CD1c-positive myeloid dendritic cell (primary cell): ENCODE measurements around the gene RSL24D1.
A peak's percentile ranks its signal among the peaks of the same experiment; 100 is the strongest.
"Not testable (repeated sequence)": the region's sequence is repeated elsewhere in the genome, so short reads cannot be mapped to it uniquely, and the experiment has no call there.

Experiments used
- DNase-seq: peaks from one replicate; pipeline ENCODE4 v3.0.0-alpha.2; 2016; ENCODE audit errors: extremely low spot score

The RSL24D1 gene

DNA sequence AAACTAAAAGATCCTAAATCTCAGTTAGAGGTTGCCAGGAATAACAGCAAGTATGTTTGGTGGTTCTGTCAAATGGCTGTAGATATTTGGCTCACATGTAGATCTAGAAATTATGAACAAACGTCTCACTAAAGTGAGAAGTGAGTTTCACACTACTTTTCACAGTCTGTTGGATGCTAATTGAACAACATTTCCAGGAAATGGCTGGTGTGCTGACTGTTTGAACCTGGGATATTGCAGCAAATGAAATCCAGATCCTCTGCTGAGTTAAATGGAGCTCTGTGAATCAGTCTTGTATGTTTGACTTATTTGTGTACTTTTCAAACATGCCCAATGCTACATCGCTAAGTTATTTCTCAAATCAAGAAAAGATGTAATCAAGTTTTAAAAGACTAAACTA is 21.3 kb upstream of the RSL24D1 start:
- DNase-seq: no peak

DNA sequence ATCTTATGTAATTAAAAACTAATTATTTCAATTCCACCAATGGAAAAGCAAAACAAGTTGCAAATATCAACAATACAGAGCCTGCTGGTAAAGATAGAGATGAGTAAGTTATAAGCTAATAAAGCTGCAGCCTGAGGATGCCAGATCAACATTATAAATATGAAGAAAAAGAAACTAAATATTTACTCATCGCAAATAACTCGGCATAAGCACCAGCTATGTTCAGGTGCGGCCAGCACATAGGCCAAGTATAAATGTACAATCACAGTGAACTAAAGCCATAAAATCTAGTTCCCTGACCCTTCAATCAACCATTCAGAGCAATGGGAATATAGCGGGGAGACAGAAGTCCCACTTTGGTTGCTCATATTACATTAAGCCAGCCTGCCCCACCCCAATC is 7.7 kb upstream of the RSL24D1 start:
- DNase-seq: no peak

DNA sequence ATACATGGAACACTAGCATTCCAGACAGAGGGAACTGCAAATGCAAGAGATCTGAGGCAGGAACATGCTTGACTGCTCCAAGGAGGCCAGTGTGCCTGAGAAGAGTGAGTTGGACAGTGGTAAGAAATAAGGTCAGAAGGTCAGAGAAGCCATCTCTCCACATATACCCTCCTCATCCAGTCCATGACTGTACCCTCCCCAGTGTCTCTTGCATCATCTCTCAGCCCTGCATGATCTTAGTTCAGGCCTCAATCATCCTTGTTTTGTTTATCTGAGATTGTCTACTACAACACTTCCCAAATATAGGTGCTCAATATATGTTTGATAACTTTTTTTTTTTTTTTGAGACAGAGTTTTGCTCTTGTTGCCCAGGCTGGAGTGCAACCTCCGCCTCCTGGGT is 5.5 kb upstream of the RSL24D1 start:
- DNase-seq: no peak

DNA sequence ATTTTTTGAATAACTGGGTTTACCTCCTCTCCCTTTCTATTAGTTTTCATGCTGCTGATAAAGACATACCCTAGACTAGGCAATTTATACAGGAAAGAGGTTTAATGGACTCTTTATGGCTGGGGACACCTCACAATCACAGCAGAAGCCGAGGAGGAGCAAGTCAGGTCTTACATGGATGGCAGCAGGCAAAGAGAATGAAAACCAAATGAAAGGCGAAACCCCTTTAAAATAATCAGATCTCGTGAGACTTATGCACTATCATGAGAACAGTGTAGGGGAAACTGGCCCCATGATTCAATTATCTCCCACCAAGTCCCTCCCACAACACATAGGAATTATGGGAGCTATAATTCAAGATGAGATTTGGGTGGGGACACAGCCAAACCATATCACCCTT is 2.0 kb upstream of the RSL24D1 start:
- DNase-seq: no peak

DNA sequence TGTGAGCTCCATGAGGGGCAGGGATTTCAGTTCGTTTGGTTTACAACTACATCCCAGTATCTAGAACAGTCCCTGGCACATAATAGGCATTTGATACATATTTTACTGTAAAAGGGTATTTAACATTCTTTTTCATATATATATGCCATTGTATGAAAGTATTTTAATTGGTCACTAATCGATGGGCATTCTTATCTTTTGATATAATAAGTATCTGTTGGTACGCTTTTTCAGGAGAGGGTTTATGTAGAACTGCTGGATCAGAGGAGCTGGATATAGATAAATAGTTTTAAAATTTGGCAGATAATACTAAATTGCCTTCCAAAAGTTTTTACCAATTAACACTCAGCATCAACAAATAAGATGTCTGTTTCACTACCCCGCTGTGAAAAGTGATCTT is 978 bp upstream of the RSL24D1 start:
- no peak for DNase-seq

DNA sequence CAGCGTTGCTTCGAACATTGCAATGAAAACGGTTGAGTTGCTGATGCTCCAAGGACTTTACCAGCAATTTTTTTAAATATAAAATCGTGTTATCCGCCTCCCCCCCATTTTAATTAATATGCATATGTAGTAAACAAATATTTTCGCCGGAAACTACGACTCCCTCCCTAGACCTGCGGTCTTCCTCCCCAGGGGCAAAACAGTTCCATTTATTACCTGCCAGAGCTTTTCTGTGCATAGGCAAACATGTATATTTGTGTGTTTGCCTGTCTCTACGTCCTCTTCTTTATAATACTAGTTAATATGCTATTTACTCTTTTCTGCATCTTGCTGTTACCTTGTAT is 593 bp upstream of the RSL24D1 start:
- DNase-seq: no peak

DNA sequence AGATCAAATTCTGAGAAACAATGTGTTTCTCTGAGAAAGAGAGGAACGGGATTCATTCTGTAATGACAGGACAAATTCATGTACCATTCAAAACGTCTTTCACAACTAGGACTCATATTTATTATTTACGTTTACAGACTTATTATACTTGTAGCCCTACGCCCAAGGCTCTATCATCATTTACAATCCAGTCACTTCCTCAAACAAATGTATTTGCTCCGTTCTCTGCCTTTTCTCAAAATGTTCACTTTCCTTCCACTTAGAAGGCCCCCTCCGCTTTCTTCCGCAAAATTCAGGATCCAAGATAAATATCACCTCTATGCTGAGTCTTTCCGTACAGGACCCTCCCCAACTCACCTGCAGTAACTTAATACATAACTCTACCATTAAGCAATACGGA is 745 bp downstream of the RSL24D1 start:
- peak; percentile 47 for DNase-seq

DNA sequence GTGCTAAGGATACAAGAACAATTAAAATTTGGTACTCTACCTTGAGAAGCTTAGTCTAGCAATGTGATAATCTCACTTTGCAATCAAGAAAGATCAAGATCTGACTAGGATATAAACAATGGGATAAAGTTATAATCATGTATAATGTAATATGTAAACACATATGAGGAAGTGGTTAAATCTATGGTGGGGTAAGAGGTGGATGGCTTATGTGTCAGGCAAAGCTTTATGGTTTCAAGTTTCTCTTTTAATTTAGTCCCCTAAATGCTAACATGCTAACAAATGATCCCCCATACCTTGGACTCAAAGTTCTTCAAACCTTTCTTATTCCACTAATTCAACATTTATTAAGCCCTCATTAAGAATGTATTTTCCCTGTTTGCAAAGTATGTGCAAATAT is 2.5 kb downstream of the RSL24D1 start:
- no peak for DNase-seq

DNA sequence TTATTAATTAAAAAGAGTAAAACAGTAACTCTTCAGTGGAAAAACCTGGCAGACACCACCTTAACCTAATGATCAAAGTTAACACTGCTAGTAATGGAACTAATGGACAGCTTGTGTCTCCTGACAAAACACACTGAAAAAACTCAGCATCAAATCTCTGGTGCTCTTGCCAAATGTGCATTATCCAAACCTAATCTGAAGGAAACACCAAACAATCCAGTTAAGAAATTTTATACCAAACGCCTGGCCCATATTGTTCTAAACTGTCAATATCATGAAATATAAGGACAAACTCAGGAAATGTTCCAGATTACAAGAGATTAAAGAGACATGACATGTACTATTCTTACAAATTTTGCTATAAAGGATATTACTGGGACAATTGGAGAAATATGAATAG is 10.4 kb downstream of the RSL24D1 start:
- no peak for DNase-seq

DNA sequence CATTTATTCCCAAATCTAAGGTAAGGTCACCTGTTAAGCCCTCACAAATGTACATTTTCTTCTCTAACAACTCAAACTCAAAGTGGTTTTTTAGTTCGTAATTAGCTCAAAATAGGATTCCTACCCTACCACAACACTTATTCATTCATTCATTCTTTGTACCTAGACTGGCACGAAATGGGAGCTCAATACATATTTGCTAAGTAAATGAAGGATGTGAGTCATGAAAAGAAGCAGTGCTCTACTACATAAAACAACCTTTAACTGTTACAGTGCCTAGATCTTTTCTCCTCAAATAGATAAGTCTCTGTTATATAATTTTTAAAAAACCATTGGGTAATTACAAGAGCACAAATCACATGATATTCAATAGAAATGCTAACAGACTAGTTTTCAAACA is 13.1 kb downstream of the RSL24D1 start:
- DNase-seq: no peak

DNA sequence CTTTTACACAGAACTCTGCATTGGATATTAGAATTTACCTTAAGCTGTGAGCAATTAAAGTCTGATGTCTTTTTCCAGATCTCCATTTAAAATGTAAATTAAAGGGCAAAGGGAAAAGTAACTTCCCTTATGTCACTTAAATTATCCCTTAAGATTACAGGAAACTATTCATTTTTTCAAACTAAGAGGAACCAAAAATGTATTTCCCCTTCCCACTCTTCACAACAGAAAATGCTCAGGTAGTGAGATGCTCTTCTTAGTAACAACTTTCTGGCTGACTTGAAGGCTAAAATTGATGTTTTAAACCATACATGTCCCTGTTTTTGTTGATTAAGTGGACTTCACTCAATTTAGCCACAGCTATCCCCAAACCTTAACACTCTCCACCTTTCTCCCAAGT is 17.6 kb downstream of the RSL24D1 start:
- DNase-seq: peak; percentile 29

DNA sequence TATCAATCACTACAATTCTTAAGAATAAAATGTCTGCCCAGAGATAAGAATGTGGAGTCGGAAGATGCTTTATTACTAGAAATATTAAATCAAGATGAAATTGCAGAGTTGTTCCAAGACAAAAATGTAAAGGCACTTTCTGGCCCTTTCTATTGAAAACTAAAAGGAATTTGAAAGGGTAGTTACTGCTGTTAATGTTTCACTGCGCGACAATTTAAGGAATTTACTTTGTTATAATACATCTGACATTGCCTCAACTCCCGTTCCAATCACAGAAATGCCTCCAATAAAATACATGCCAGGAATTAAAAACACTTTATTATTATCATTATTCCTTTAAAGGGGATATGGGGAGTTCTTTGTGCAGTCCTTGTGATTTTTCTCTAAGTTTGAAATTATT is 26.4 kb downstream of the RSL24D1 start:
- DNase-seq: no peak

DNA sequence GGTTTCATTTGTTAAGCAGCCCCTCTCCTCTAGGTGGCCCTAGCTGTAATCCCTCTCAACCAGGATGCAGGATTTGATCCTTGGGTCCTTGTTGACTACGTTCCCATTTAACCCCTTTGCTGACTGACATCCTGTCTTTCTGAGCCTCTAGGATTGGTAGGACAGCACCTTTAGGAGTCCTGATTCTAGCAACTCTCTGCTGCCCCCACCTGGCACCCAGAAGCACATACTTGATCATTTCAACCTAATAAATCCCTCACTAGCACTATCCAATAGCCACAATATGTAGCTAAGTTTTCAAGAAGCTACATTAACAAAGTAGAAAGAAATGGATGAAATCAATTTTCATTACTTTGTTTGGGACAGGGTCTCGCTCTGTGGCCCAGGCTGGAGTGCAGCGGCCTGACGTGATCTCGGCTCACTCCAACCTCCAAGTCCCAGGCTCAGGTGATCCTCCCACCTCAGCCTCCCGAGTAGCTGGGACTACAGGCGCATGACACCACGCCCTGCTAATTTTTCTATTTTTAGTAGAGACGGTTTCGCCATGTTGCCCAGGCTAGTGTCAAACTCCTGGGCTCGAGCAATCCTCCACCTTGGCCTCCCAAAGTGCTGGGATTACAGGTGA is 28.3 kb downstream of the RSL24D1 start:
- peak; percentile 59 for DNase-seq

DNA sequence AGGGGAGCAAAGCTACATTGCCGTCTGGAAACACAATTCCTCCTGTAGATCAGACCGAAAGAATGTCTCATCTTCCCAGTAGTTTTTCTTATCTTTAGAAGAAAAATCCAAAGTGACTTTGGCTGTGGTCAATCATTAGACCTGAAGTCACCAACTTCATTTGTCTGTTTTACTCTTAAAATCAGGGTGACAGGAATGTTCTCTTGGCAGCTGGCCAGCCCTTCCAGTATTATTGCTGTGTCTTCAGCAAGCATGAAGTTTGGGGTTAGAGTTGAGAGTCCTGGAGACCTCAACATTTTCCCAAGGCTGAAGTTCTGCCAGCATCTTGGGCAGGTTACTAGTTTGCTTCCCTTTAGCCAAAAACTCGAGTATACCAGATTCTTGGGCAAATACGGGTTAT is 32.5 kb downstream of the RSL24D1 start:
- no peak for DNase-seq

DNA sequence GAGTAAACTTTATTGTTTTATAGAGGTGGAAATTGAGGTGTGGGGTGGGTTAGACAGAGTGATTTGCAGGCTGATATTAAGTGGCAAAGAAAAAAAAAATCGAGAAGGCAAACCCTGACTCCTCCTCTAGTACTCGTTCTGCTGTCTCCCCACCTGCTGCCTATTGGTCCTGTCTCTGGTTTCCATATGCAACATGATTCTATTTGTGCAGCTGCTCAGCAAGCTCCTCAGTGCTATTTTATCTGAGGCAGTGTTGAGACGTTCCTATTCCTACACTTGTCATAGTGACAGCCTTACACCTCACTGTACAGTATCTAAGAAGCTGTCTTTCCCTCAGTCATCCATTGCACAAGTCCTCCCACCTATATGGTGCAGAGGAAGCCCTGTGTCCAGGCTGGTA is 45.1 kb downstream of the RSL24D1 start:
- DNase-seq: no peak

DNA sequence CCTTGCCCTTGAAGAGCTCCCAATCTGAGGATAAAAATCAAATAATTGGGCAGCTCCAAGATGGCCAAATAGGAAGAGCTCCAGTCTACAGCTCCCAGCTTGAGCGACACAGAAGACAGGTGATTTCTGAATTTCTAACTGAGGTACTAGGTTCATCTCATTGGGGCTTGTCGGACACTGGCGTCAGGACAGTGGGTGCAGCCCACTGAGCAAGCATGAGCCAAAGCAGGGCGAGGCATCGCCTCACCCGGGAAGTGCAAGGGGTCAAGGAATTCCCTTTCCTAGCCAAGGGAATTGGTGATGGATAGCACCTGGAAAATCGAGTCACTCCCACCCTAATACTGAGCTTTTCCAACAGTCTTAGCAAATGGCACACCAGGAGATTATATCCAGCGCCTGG is 53.6 kb downstream of the RSL24D1 start:
- not testable (repeated sequence) for DNase-seq

DNA sequence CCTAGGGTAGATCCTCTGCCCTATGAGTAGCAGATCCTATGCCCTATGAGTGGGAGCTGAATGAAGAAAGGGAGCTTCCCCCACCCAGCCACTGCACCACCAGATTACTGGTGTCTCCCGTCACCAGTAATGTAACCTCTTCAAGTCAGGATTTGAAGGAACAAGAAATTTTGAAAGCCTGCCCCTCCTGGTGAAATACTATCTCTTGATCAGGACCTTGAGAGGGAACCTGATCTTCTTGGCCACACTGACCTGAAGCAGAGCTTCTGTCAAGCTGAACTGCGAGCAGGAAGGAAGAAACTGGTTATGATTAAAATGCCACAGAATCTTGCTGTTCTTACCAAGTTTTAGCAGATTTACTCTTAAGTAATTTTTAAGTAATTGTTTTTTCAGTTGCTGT is 62.8 kb downstream of the RSL24D1 start:
- no peak for DNase-seq

DNA sequence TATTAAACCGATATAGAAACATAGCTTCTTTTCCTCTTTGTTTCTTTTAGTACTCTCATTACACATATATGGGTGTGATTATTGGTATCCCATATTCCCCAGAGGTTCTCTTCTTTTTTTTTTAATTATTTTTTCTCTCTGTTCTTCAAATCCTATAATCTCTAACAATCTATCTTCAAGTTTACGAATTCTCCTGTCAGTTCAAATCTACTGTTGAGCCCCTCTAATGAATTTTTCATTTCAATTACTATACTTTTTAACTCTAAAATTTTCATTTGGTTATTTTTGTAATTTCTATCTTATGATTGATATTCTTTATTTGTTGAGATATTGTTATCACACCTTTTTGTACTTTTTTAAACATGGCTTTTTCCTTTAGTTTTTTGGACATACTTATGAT is 64.1 kb downstream of the RSL24D1 start:
- no peak for DNase-seq
